ENCODE results near the gene ZNF324B.
"Not testable (repeated sequence)": the region's sequence is repeated elsewhere in the genome, so short reads cannot be mapped to it uniquely, and the experiment has no call there.

Gene ZNF324B

DNA sequence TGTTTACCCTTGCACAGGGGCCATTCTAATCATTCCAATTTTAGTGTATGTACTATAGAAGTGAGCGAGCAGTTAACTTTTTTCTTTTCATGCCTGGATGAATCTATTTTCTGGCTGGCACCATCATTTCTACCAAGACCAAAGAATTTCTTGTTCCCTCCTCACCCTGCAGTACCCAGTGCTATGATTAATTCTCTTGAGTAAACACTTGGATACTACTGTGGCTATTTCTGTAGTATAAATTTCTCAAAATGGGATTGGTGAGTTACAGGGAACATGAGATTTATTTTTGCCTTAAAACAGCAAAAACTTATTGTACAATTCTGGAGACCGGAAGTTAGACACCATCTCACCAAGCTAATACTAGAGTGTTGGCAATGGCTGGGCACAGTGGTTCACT is 32.4 kb downstream of the ZNF324B start:
- TF ChIP-seq, protein P1, sequence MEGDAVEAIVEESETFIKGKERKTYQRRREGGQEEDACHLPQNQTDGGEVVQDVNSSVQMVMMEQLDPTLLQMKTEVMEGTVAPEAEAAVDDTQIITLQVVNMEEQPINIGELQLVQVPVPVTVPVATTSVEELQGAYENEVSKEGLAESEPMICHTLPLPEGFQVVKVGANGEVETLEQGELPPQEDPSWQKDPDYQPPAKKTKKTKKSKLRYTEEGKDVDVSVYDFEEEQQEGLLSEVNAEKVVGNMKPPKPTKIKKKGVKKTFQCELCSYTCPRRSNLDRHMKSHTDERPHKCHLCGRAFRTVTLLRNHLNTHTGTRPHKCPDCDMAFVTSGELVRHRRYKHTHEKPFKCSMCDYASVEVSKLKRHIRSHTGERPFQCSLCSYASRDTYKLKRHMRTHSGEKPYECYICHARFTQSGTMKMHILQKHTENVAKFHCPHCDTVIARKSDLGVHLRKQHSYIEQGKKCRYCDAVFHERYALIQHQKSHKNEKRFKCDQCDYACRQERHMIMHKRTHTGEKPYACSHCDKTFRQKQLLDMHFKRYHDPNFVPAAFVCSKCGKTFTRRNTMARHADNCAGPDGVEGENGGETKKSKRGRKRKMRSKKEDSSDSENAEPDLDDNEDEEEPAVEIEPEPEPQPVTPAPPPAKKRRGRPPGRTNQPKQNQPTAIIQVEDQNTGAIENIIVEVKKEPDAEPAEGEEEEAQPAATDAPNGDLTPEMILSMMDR (conservative IDR thresholded peaks at IDR 0.05; ENCODE audit: low read length), result no peak
- no peak overlapping the region for H3K4me3 ChIP-seq (ENCODE audit: low read length)
- no peak for DNase-seq (ENCODE audit: low read depth)

DNA sequence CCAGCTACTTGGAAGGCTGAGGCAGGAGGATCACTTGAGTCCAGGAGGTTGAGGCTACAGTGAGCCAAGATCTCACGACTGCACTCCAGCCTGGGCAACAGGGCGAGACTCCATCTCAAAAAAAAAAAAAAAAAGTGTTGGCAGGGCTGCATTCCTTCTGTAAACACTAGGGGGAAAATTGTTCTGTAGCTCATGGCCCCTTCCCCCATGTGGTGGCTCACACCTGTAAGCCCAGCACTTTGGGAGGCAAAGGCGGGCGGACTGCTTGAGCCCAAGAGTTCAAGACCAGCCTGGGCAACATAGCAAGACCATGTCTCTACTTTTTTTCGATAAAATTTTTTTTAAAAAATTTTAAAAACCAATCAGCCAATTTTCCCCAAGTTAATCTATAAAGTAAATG is 32.9 kb downstream of the ZNF324B start:
- not testable (repeated sequence) for H3K4me3 ChIP-seq (ENCODE audit: low read length); DNase-seq (ENCODE audit: low read depth)

GRCh38 chr19:58491393-58491792 is 40.0 kb downstream of the ZNF324B start:
- DNase-seq (ENCODE audit: low read depth), result no peak
- H3K4me3 ChIP-seq (ENCODE audit: low read length), result no peak overlapping the region
- TF ChIP-seq, protein P1 (conservative IDR thresholded peaks at IDR 0.05; ENCODE audit: low read length), result no peak

- TF ChIP-seq, protein P1 (conservative IDR thresholded peaks at IDR 0.05; ENCODE audit: low read length), result no peak
- no peak for DNase-seq (ENCODE audit: low read depth)
- no peak overlapping the region for H3K4me3 ChIP-seq (ENCODE audit: low read length)
Observed at GRCh38 chr19:58492265-58492664, 40.8 kb downstream of the ZNF324B start.

GRCh38 chr19:58497634-58498170 is 46.3 kb downstream of the ZNF324B start:
- TF ChIP-seq, protein P1 (conservative IDR thresholded peaks at IDR 0.05; ENCODE audit: low read length), result no peak
- no peak for DNase-seq (ENCODE audit: low read depth)
- H3K4me3 ChIP-seq (ENCODE audit: low read length), result no peak overlapping the region

GRCh38 chr19:58498316-58499020 is 47.0 kb downstream of the ZNF324B start:
- TF ChIP-seq, protein P1 (conservative IDR thresholded peaks at IDR 0.05; ENCODE audit: low read length), result no peak
- DNase-seq (ENCODE audit: low read depth), result no peak
- peak overlapping the region; percentile 64 for H3K4me3 ChIP-seq (ENCODE audit: low read length)

GRCh38 chr19:58499021-58499927 is 47.9 kb downstream of the ZNF324B start:
- H3K4me3 ChIP-seq (ENCODE audit: low read length), result peak overlapping the region; percentile 75
- TF ChIP-seq, protein P1 (conservative IDR thresholded peaks at IDR 0.05; ENCODE audit: low read length), result peak; percentile 42
- DNase-seq (ENCODE audit: low read depth), result peak; percentile 99
